Upper lobe of left lung (tissue), 4 donors: ENCODE measurements around the gene AFAP1.

Experiments
- CTCF ChIP-seq, 6 experiments: fragments of 450-650 bp in 4 of 6; fragments of 200-600 bp in 2 of 6; sonication (generic) in 2 of 6; IDR thresholded peaks; one replicate each; pipeline ENCODE4 v1.5.1; 2016 to 2019; ENCODE audit warnings: antibody characterized with exemption in 6 of 6
- EP300 ChIP-seq, 4 donors: sonication (generic); formaldehyde crosslinking; IDR thresholded peaks; one replicate each; pipeline ENCODE4 v1.5.1; 2017; ENCODE audit warnings: antibody characterized with exemption in 4 of 4, control low read depth in 2 of 4
- POLR2A ChIP-seq, 4 donors: fragments of 450-650 bp; IDR thresholded peaks; one replicate each; pipeline ENCODE4 v1.5.1; 2016 to 2017; ENCODE audit warnings: antibody characterized with exemption in 4 of 4, mild to moderate bottlenecking in 2 of 4
- POLR2AphosphoS5 ChIP-seq, 2 donors: sonication (generic); formaldehyde crosslinking; IDR thresholded peaks; one replicate each; pipeline ENCODE4 v1.5.1; 2017; ENCODE audit warnings: antibody characterized with exemption in 2 of 2

- TF ChIP-seq CTCF (IDR thresholded peaks at IDR 0.05): no peak
- TF ChIP-seq POLR2A (IDR thresholded peaks at IDR 0.05): no peak
- TF ChIP-seq EP300 (IDR thresholded peaks at IDR 0.05): no peak
- TF ChIP-seq POLR2AphosphoS5 (IDR thresholded peaks at IDR 0.05): no peak
Measured at GRCh38 chr4:7928711-7929110, 10.9 kb downstream of the AFAP1 start.
